ENCODE results near the gene SIRT2. TPM values are rescaled to one million over a fixed set of nuclear protein-coding genes. Genes with fewer than 3 reads are reported as not detected.
"Not testable (repeated sequence)": the region's sequence is repeated elsewhere in the genome, so short reads cannot be mapped to it uniquely, and the experiment has no call there.

Gene SIRT2
- total RNA-seq, 1 experiment from 2014 or later, result 51.7 TPM

DNA sequence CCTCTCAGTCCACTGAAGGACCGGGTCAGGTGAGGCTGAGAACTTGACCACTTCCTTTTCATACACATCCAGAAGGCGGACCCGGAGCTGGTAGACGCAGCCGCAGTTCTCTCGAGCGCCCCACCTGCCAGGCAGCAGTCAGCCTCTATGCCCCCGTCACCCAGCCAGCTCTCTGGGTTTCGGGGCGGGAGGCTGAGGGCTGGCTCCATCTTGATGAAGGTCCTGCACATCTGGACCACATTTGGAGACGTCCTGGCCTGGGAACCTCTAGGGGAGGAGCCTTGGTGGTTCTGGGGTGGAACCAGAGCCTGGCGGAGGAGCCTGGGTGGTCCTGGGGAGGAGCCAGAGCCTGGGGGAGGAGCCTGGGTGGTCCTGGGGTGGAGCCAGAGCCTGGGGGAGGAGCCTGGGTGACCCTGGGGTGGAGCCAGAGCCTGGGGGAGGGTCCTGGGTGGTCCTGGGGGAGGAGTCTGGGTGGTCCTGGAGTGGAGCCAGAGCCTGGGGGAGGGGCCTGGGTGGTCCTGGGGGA lies 45.6 kb upstream of the SIRT2 start:
- Mint-ChIP-seq H3K36me3 (ENCODE audit: insufficient read depth, unreplicated experiment) (peaks cover 42% of the 10 kb centered on the region), H3K9me3 (ENCODE audit: low read depth, unreplicated experiment) (no peaks in the 10 kb centered on the region), H3K4me1 (ENCODE audit: low read depth, unreplicated experiment) (no peaks in the 10 kb centered on the region), H3K27me3 (ENCODE audit: unreplicated experiment) (no peaks in the 10 kb centered on the region), H3K27ac (ENCODE audit: unreplicated experiment) (no peak overlapping the region), H3K4me3 (ENCODE audit: low read depth, unreplicated experiment) (no peak overlapping the region)
- intact Hi-C loops (cut with micrococcal nuclease; ENCODE audit: unreplicated experiment), result no loop called here
- no TSS peak for BruUV-seq (replicated peaks)
- TF ChIP-seq, protein P1, sequence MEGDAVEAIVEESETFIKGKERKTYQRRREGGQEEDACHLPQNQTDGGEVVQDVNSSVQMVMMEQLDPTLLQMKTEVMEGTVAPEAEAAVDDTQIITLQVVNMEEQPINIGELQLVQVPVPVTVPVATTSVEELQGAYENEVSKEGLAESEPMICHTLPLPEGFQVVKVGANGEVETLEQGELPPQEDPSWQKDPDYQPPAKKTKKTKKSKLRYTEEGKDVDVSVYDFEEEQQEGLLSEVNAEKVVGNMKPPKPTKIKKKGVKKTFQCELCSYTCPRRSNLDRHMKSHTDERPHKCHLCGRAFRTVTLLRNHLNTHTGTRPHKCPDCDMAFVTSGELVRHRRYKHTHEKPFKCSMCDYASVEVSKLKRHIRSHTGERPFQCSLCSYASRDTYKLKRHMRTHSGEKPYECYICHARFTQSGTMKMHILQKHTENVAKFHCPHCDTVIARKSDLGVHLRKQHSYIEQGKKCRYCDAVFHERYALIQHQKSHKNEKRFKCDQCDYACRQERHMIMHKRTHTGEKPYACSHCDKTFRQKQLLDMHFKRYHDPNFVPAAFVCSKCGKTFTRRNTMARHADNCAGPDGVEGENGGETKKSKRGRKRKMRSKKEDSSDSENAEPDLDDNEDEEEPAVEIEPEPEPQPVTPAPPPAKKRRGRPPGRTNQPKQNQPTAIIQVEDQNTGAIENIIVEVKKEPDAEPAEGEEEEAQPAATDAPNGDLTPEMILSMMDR (IDR thresholded peaks at IDR 0.05; ENCODE audit: unreplicated experiment), result no peak
- CTCF ChIA-PET, result no interaction called here
- no peak for DNase-seq

DNA sequence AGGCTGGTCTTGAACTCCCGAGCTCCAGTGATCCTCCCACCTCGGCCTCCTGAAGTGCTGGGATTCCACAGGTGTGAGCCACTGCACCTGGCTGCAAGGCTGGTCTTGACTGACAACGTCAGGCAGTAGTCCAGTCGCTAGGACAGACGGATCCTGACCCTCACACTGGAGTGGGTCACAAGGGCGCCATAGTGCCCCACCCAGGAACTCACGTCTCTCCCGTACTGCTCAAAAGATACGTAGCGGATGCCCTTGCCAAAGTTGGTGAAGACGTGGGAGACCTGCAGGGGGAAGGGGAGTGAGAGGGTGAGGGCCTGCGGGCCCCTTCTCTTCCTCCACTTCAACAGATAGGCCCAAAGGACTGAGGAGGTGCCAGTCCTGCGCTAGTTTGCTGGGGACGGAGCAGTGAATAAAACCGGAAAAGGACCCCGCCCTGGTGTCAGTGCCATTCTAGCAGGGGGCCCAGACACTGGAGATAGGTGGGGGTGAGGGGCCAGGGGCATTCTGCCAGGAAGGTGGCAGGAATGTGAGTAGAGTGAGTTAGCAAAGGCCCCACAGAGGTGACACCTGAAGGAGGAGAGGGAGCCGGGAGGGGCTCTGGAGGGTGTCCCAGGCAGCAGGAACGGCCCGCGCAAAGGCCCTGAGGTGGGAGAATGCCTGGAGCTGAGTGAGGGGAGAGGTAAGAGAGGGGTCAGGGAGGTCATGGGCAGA lies 43.2 kb upstream of the SIRT2 start:
- CTCF ChIA-PET, result interaction anchor here (0.7 kb wide), 1 partner anchor 386 kb away, joined by 3 read pairs; no protein-coding TSS in a partner anchor
- TF ChIP-seq, protein P1 (IDR thresholded peaks at IDR 0.05; ENCODE audit: unreplicated experiment), result no peak
- intact Hi-C loops (cut with micrococcal nuclease; ENCODE audit: unreplicated experiment), result no loop called here
- Mint-ChIP-seq H3K9me3 (ENCODE audit: low read depth, unreplicated experiment) (no peaks in the 10 kb centered on the region), H3K27me3 (ENCODE audit: unreplicated experiment) (no peaks in the 10 kb centered on the region), H3K36me3 (ENCODE audit: insufficient read depth, unreplicated experiment) (peaks cover 26% of the 10 kb centered on the region), H3K4me3 (ENCODE audit: low read depth, unreplicated experiment) (no peak overlapping the region), H3K4me1 (ENCODE audit: low read depth, unreplicated experiment) (no peaks in the 10 kb centered on the region), H3K27ac (ENCODE audit: unreplicated experiment) (no peak overlapping the region)
- no TSS peak for BruUV-seq (replicated peaks)
- DNase-seq, result no peak

DNA sequence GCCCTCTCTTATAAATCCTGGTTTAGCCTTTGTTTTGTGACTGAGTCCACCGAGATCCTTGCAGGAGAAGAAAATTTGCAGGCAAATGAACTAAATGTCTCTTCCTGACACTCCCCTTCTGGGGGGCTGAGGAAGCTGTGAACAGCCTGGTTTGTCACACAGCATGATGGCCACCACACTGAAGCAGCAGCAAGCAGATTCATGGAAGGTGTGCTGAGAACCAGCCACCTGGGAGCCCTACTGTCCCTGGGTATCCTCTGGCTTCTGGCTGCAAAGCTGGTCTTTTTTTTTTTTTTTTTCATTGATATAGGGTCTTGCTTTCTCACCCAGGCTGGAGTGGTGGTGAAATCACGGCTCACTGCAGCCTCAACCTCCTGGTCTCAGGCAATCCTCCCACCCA lies 42.6 kb upstream of the SIRT2 start:
- TF ChIP-seq, protein P1 (IDR thresholded peaks at IDR 0.05; ENCODE audit: unreplicated experiment), result no peak
- intact Hi-C loops (cut with micrococcal nuclease; ENCODE audit: unreplicated experiment), result no loop called here
- H3K27ac Mint-ChIP-seq (ENCODE audit: unreplicated experiment), result no peak overlapping the region
- no peaks in the 10 kb centered on the region for H3K9me3 Mint-ChIP-seq (ENCODE audit: low read depth, unreplicated experiment)
- no peak overlapping the region for H3K4me3 Mint-ChIP-seq (ENCODE audit: low read depth, unreplicated experiment)
- DNase-seq, result no peak
- H3K36me3 Mint-ChIP-seq (ENCODE audit: insufficient read depth, unreplicated experiment), result peaks cover 20% of the 10 kb centered on the region
- H3K27me3 Mint-ChIP-seq (ENCODE audit: unreplicated experiment), result no peaks in the 10 kb centered on the region
- CTCF ChIA-PET, result no interaction called here
- no peaks in the 10 kb centered on the region for H3K4me1 Mint-ChIP-seq (ENCODE audit: low read depth, unreplicated experiment)
- no TSS peak for BruUV-seq (replicated peaks)

DNA sequence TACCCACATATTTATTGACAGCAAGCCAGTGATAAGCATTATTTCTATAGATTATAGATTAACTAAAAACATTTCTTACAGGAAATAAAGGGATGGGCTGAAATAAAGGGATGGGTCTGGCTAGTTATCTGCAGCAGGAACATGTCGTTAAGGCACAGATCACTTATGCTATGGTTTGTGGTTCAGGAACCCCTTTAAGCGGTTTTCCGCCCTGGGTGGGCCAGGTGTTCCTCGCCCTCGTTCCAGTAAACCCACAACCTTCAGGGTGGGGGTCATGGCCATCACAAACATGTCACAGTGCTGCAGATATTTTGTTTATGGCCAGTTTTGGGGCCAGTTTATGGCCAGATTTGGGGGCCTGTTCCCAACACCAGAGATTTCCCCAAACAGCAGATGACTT lies 42.0 kb upstream of the SIRT2 start:
- H3K4me1 Mint-ChIP-seq (ENCODE audit: low read depth, unreplicated experiment); intact Hi-C loops (cut with micrococcal nuclease; ENCODE audit: unreplicated experiment); H3K27me3 Mint-ChIP-seq (ENCODE audit: unreplicated experiment); CTCF ChIA-PET; H3K9me3 Mint-ChIP-seq (ENCODE audit: low read depth, unreplicated experiment); H3K27ac Mint-ChIP-seq (ENCODE audit: unreplicated experiment); DNase-seq; H3K4me3 Mint-ChIP-seq (ENCODE audit: low read depth, unreplicated experiment): not testable (repeated sequence)
- peaks cover 15% of the 10 kb centered on the region for H3K36me3 Mint-ChIP-seq (ENCODE audit: insufficient read depth, unreplicated experiment)
- BruUV-seq (replicated peaks), result TSS peak; percentile 24

DNA sequence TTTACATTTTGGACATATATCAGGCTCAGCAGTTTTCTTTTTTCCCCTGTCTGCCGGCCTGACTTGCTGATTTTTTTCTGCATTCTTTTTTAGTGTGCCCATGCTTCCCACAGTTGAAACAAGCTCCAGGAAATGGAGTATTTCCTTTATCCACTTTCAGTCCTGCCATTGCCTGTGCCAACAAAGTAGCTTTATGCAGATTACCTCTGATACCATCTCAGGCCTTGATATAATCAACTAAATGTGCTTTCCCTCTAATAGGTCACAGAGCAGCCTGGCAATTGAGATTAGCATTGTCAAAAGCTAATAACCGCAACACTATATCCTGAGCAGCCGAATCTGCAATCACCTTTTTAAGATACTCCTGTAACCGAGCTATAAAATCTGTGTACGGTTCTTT lies 40.5 kb upstream of the SIRT2 start:
- intact Hi-C loops (cut with micrococcal nuclease; ENCODE audit: unreplicated experiment), result loop anchor here (10.0 kb wide), 1 partner anchor 215 kb away; no protein-coding TSS in a partner anchor
- BruUV-seq (replicated peaks), result no TSS peak
- no peaks in the 10 kb centered on the region for H3K9me3 Mint-ChIP-seq (ENCODE audit: low read depth, unreplicated experiment)
- H3K27ac Mint-ChIP-seq (ENCODE audit: unreplicated experiment), result no peak overlapping the region
- H3K27me3 Mint-ChIP-seq (ENCODE audit: unreplicated experiment), result no peaks in the 10 kb centered on the region
- H3K4me3 Mint-ChIP-seq (ENCODE audit: low read depth, unreplicated experiment), result no peak overlapping the region
- H3K36me3 Mint-ChIP-seq (ENCODE audit: insufficient read depth, unreplicated experiment), result peaks cover 13% of the 10 kb centered on the region
- no peak for DNase-seq
- H3K4me1 Mint-ChIP-seq (ENCODE audit: low read depth, unreplicated experiment), result no peaks in the 10 kb centered on the region
- TF ChIP-seq, protein P1 (IDR thresholded peaks at IDR 0.05; ENCODE audit: unreplicated experiment), result no peak
- CTCF ChIA-PET, result interaction anchor here (1.4 kb wide), 1 partner anchor 9 kb away, joined by 3 read pairs; no protein-coding TSS in a partner anchor
